Stimulated activated CD4-positive, alpha-beta T cell treated with anti-CD3 and anti-CD28 coated beads, Interleukin-4, amount 100 ng/mL, for 48 hours (primary cell): ENCODE measurements around the gene FAM171A1.

Experiments used
- DNase-seq, 2 donors: peaks; one replicate each; pipeline ENCODE4 v3.0.0-alpha.2; 2020; ENCODE audit warnings: low read depth in 2 of 2

FAM171A1 gene

DNA sequence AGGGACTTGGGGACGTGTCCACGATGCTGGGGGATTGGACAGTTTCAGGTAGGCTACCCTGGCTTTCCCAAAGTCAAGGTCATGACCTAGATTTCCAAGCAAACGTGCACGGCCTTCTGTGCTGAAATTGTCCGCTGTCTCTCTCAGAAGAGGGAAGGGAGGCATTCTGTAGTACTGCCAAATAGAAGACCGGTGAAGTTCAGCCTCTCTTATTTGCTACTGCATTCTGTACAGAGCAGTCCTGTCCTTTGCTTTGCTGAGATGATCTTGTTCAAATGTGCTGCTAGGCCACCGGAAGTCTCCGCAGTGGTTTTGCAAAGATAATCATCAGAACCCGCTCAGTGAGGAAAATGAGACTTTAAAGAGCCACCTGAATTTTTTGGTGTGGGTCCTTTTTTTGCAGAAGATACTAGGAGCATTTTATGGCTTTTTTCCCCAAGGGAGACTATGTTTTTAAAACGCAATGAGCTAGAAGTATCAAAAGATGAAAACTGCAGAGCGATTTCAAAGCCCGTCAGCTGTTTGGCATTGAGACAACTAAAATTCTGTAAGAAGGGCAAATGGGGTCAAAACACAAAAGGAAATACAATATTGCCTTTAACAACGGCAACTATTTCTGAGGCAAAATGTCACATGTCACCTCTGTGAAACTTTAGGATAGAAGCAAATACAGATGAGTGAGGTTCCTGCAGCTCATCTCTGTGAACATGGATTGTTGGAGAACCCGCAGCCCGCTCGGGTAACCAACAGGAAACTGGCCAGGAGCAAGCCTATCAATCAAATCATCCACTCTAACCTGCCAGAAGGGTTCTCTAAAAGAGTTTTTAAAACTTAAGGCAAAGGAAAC is 201.3 kb downstream of the FAM171A1 start:
- peak in 1 of 2 donors; percentile 24 for DNase-seq

- peak; percentile 95 to 99 for DNase-seq
Measured at GRCh38 chr10:15168786-15169554, 202.1 kb downstream of the FAM171A1 start.

GRCh38 chr10:15168291-15168785 is 202.8 kb downstream of the FAM171A1 start, which contains the start of gene NMT2:
Gene NMT2, minus strand, starts transcription at chr10:15168693. Its CDS starts 81 bp downstream, at chr10:15168612.
- peak in 1 of 2 donors; percentile 30 for DNase-seq

GRCh38 chr10:15167411-15168290 is 203.4 kb downstream of the FAM171A1 start:
- peak; percentile 25 to 30 for DNase-seq

- DNase-seq: no peak
Measured at GRCh38 chr10:15166325-15166724, 204.8 kb downstream of the FAM171A1 start.

- DNase-seq: no peak
Measured at GRCh38 chr10:15163253-15163828, 207.7 kb downstream of the FAM171A1 start.
